Measurements from ENCODE around the gene MRPL55. TPM values are rescaled to one million over a fixed set of nuclear protein-coding genes. Genes with fewer than 3 reads are reported as not detected.
"Not testable (repeated sequence)": the region's sequence is repeated elsewhere in the genome, so short reads cannot be mapped to it uniquely, and the experiment has no call there.

MRPL55 gene
- total and polyA plus RNA-seq, 5 donors, result 51.6 to 103 (median 53.1) TPM

DNA sequence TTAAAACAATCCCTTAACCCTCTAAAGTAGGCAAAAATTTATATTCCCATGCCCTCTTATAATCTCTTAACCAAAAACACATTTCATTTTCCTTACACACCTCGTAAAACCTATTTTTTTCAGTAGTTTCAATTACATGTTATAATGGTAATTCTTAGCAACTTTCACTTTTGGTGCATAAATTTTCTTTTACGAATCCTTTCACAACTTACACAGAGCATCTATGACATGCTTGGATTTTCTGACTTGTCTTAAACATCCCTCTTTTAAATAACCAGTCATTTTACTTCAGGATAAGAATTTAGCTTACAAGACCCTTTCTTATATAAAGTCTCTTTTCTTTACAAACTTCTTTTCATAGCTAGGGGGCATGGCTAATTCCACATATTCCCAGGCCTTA is 8.9 kb upstream of the MRPL55 start:
- Histone ChIP-seq H3K27me3 (ENCODE audit: control insufficient read depth, insufficient read depth) (no peaks in the 10 kb centered on the region), H3K4me1 (ENCODE audit: control insufficient read depth, insufficient read depth, low read length) (no peaks in the 10 kb centered on the region), H3K4me3 (ENCODE audit: low read length) (no peak overlapping the region), H3K27ac (ENCODE audit: low read length) (no peak overlapping the region), H3K9me3 (ENCODE audit: control insufficient read depth, low read length) (no peaks in the 10 kb centered on the region)
- DNase-seq, result no peak
- ATAC-seq, result no peak
- intact Hi-C loops (cut with DNase I), result loop anchor here in 1 of 4 donors (5.0 kb wide), 1 partner anchor 284 kb away; no protein-coding TSS in a partner anchor
- WGBS, result 75% methylated on average over 2 of the region's 2 CpGs

DNA sequence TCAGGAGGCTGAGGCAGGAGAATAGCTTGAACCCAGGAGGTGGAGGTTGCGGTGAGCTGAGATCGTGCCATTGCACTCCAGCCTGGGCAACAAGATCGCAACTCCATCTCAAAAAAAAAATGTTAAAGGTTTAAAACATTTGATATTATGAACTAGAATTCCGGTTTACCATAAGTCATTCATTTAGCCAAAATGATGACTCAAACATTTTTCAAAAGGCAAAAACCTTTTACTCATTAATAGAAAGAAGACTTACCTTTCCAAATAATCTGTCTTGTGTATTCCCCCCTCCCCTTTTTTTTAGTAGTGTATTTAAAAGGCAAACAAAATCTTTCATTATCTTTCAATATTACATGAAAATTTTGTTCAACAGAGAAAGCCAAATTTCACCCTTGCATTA is 8.2 kb upstream of the MRPL55 start:
- WGBS, result 97% methylated on average over 4 of the region's 4 CpGs
- no peak overlapping the region for H3K4me3 ChIP-seq (ENCODE audit: low read length)
- no peaks in the 10 kb centered on the region for H3K4me1 ChIP-seq (ENCODE audit: control insufficient read depth, insufficient read depth, low read length)
- DNase-seq (no peak), ATAC-seq (no peak)
- intact Hi-C loops (cut with DNase I), result loop anchor here in 1 of 4 donors (5.0 kb wide), 1 partner anchor 285 kb away; no protein-coding TSS in a partner anchor
- H3K27ac ChIP-seq (ENCODE audit: low read length), result no peak overlapping the region
- no peaks in the 10 kb centered on the region for H3K27me3 ChIP-seq (ENCODE audit: control insufficient read depth, insufficient read depth)
- no peaks in the 10 kb centered on the region for H3K9me3 ChIP-seq (ENCODE audit: control insufficient read depth, low read length)

DNA sequence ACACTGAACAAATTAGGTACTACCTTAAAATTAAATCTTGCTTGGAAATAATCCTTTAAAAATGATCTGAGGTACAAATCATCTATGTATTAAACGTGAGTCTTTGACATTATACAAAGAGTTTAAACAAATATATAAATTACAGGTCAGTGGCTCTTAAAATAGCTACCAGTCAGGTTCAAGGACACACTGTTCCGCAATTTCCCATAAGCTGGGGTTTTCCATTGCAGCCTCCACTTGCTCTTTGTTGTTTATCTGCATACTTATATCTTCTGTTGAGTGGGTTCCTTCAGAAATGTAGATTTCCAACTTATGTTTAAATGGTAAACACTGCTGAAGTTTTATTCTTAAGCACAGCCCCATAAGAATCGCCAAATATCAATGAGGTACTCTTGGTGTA is 5.7 kb upstream of the MRPL55 start:
- Histone ChIP-seq H3K27ac (ENCODE audit: low read length) (no peak overlapping the region), H3K4me3 (ENCODE audit: low read length) (no peak overlapping the region), H3K4me1 (ENCODE audit: control insufficient read depth, insufficient read depth, low read length) (no peaks in the 10 kb centered on the region), H3K9me3 (ENCODE audit: control insufficient read depth, low read length) (no peaks in the 10 kb centered on the region), H3K27me3 (ENCODE audit: control insufficient read depth, insufficient read depth) (no peaks in the 10 kb centered on the region)
- ATAC-seq, result no peak
- intact Hi-C loops (cut with DNase I), result loop anchor here in 1 of 4 donors (5.0 kb wide), 1 partner anchor 287 kb away; no protein-coding TSS in a partner anchor
- 77% methylated on average over 3 of the region's 3 CpGs for WGBS
- no peak for DNase-seq

DNA sequence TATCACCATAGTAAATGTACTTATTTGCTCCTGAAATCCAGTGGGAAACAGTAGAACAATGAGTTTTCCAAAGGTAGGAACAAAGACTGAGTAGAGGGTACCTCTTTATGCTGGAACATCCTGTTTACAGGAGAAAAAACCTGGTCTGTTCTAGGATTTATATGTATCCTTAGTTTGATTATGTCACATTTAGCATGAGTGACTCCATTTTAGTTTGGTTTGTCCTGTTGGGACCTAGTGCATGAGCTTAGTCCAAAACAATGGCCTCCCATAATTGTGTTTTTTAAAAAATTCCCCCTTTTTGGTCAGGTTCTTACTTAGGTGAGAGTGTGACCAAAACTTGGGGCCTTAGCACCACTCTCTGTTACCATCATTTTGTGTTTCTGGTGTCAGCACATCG is 3.5 kb upstream of the MRPL55 start:
- DNase-seq, result no peak
- 83% methylated on average over 1 of the region's 1 CpG for WGBS

DNA sequence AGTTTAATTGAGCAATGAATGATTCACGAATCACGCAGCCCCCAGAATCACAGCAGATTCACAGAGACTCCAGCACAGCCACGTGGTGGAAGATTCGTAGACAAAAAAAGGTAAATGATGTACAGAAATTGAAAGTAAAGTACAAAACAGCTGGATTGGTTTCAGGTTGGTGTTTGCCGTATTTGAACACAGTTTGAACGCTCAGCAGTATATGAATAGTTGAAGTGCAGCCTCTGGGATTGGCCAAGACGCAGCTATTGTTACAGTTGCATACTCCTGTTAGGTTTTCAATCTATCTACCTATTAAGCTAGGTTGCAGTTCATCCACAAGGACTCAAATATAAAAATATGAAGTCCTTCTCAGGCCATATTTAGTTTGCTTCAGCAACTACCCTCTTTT is 3.1 kb upstream of the MRPL55 start:
- H3K27me3 ChIP-seq (ENCODE audit: control insufficient read depth, insufficient read depth), result no peaks in the 10 kb centered on the region
- H3K9me3 ChIP-seq (ENCODE audit: control insufficient read depth, low read length), result no peaks in the 10 kb centered on the region
- H3K4me1 ChIP-seq (ENCODE audit: control insufficient read depth, insufficient read depth, low read length), result peaks cover 3% of the 10 kb centered on the region
- 92% methylated on average over 7 of the region's 7 CpGs for WGBS
- H3K27ac ChIP-seq (ENCODE audit: low read length), result no peak overlapping the region
- DNase-seq, result no peak
- intact Hi-C loops (cut with DNase I), result no loop called here
- no peak overlapping the region for H3K4me3 ChIP-seq (ENCODE audit: low read length)
- ATAC-seq, result no peak

More for the DNA sequence above, 3.5 kb upstream of the MRPL55 start:
- Histone ChIP-seq H3K27ac (ENCODE audit: low read length) (no peak overlapping the region), H3K9me3 (ENCODE audit: control insufficient read depth, low read length) (no peaks in the 10 kb centered on the region), H3K4me3 (ENCODE audit: low read length) (no peak overlapping the region), H3K4me1 (ENCODE audit: control insufficient read depth, insufficient read depth, low read length) (peaks cover 3% of the 10 kb centered on the region), H3K27me3 (ENCODE audit: control insufficient read depth, insufficient read depth) (no peaks in the 10 kb centered on the region)
- no peak for ATAC-seq
- intact Hi-C loops (cut with DNase I), result no loop called here

DNA sequence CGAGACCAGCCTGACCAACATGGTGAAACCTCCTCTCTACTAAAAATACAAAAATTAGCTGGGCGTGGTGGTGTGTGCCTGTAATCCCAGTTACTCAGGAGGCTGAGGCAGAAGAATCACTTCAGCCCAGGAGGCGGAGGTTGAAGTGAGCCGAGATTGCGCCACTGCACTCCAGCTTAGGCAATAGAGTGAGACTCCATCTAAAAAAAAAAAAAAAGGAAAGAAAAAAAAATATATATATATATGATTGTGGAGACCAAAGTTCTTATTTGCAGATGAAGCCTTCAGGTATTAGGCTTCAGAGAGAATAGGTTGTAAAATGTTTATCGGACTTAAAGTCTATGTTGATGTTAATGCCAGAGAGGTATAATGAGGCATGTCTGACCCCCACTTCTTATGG is 2.2 kb upstream of the MRPL55 start:
- DNase-seq; H3K4me3 ChIP-seq (ENCODE audit: low read length); H3K27me3 ChIP-seq (ENCODE audit: control insufficient read depth, insufficient read depth); H3K9me3 ChIP-seq (ENCODE audit: control insufficient read depth, low read length); intact Hi-C loops (cut with DNase I); ATAC-seq; H3K4me1 ChIP-seq (ENCODE audit: control insufficient read depth, insufficient read depth, low read length); H3K27ac ChIP-seq (ENCODE audit: low read length): not testable (repeated sequence)
- WGBS, result 95% methylated on average over 6 of the region's 6 CpGs

DNA sequence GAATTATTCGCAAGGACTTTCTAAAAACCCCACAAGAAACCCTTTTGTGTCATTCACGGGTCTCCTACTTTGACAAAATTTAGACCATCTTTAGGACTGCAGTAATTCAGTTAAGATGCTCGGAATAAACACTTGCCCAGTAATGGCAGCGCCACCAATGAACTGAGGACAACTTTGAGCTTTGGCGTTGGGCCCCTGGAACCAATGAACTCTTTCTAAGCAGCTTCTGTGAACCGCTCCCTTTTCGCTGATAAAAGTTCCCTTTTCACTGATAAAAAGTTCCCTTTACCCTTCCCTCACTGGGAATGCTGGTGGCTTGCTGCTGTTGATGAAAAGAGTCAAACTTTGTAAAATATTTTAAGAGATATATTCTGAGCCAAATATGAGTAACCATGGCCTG is 1.5 kb upstream of the MRPL55 start:
- ATAC-seq (no peak), DNase-seq (peak in 1 of 3 donors; percentile 62)
- WGBS, result 82% methylated on average over 7 of the region's 7 CpGs
- no peak overlapping the region for H3K4me3 ChIP-seq (ENCODE audit: low read length)
- no peaks in the 10 kb centered on the region for H3K27me3 ChIP-seq (ENCODE audit: control insufficient read depth, insufficient read depth)
- H3K9me3 ChIP-seq (ENCODE audit: control insufficient read depth, low read length), result no peaks in the 10 kb centered on the region
- peaks cover 3% of the 10 kb centered on the region for H3K4me1 ChIP-seq (ENCODE audit: control insufficient read depth, insufficient read depth, low read length)
- intact Hi-C loops (cut with DNase I), result no loop called here
- H3K27ac ChIP-seq (ENCODE audit: low read length), result no peak overlapping the region

DNA sequence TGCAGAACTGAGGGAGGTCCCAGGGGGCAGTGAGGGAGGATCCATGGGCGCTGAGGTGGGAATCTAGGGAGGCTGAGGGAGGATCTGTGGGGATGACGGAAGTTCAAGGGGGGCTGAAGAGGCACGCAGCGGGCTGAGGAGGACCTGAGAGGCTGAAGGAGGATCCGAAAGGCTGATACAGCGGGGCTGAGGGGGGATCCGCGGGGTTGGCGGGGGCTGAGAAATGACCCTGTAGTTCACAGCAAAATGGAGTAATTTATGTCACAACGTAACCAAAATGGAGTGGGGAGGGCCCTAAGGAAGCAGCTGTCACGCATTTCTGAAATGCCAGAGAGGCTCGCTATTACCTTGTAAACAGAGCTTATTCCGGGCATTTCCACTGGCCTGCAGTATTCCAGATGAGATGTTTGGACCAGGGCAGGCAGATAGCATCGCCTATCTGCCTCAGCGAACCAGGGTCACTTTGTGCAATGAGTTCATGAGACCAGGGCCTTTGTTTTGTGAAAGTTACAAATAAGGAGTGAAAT is 926 bp upstream of the MRPL55 start:
- intact Hi-C loops (cut with DNase I), result no loop called here
- Histone ChIP-seq H3K9me3 (ENCODE audit: control insufficient read depth, low read length) (no peaks in the 10 kb centered on the region), H3K4me1 (ENCODE audit: control insufficient read depth, insufficient read depth, low read length) (peaks cover 3% of the 10 kb centered on the region), H3K4me3 (ENCODE audit: low read length) (peak overlapping the region; percentile 55), H3K27ac (ENCODE audit: low read length) (peak overlapping the region; percentile 20), H3K27me3 (ENCODE audit: control insufficient read depth, insufficient read depth) (no peaks in the 10 kb centered on the region)
- WGBS, result 37% methylated on average over 15 of the region's 15 CpGs
- ATAC-seq (peak in 1 of 2 donors; percentile 1), DNase-seq (peak in 2 of 3 donors; percentile 63 to 64)

DNA sequence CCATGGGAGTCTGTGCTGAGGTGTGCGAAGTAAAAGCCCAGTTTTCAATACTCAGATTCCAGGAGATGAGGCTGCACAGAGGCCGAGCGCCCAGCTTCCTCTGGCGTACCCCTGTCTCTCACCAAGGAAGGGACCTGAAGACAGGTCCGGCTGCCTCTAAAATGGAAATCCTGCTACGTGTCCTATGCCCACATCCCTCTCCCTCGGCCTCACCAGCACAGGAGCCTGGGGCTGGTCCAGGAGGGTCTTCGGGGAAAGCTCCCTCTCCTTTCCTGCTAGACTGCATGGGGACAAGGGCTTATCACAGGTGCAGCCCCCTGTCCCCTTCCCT is 392 bp downstream of the MRPL55 start:
- intact Hi-C loops (cut with DNase I), result no loop called here
- H3K9me3 ChIP-seq (ENCODE audit: control insufficient read depth, low read length), result no peaks in the 10 kb centered on the region
- no peak for ATAC-seq
- H3K4me1 ChIP-seq (ENCODE audit: control insufficient read depth, insufficient read depth, low read length), result peaks cover 4% of the 10 kb centered on the region
- WGBS, result 3% methylated on average over 8 of the region's 8 CpGs
- DNase-seq, result peak in 1 of 3 donors; percentile 45
- H3K27ac ChIP-seq (ENCODE audit: low read length), result peak overlapping the region; percentile 31
- peak overlapping the region; percentile 55 for H3K4me3 ChIP-seq (ENCODE audit: low read length)
- H3K27me3 ChIP-seq (ENCODE audit: control insufficient read depth, insufficient read depth), result no peaks in the 10 kb centered on the region

DNA sequence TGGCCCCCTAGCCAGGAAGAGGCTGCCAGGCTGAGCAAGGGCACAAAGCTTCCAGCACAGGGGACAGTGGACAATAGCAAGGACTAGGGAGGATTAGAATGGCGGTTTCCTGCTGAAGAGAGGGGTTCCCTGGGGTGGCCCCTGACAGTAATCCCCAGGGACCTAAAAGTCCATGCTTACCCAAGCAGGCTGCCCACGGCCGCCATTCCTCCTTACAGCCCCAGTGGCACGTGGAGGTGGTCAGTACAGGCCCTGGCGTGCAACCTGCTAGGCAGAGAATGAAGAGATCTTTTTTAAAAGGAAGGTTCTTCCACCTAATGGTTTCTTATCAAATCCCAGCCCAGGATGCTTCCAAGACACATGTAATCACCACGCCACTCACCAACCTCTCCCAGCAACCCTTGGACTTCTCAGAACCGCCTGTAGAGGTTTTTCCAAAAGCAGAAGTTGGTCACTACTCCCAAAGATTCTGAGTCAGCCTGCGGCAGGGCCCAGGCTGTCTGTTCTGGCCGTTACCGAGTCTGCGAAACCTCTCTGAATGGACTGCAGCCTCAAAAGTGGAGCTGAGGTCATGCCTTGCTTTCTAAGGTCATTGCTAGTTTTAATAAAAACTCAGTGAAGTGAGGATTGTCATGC is 926 bp downstream of the MRPL55 start:
- 75% methylated on average over 11 of the region's 11 CpGs for WGBS
- intact Hi-C loops (cut with DNase I), result no loop called here

DNA sequence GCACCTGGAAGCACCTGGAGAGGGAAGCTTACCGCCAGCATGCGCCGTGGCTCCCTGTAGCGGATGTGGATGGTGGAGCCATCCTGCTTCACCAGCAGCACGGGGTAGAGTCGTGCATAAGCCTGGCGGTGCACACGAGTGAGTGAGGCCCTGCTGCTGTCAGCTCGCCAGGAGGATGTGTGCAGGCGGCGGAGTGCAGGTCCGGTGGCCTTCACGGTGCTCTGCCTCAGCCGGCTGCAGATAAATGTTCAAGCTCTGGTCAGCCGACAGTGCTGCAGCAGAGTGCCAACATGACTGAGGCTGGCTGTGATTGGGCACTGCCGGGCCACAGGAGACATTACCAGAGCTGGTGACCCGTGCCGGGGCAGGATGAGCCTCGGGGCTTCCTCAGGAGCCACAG is 1.5 kb downstream of the MRPL55 start:
- DNase-seq, result peak in 2 of 3 donors; percentile 55 to 61
- WGBS, result 86% methylated on average over 19 of the region's 19 CpGs
- Histone ChIP-seq H3K27me3 (ENCODE audit: control insufficient read depth, insufficient read depth) (no peaks in the 10 kb centered on the region), H3K4me3 (ENCODE audit: low read length) (no peak overlapping the region), H3K27ac (ENCODE audit: low read length) (no peak overlapping the region), H3K9me3 (ENCODE audit: control insufficient read depth, low read length) (no peaks in the 10 kb centered on the region), H3K4me1 (ENCODE audit: control insufficient read depth, insufficient read depth, low read length) (peaks cover 5% of the 10 kb centered on the region)
- intact Hi-C loops (cut with DNase I), result no loop called here
- no peak for ATAC-seq

More for the DNA sequence above, 926 bp downstream of the MRPL55 start:
- ATAC-seq (no peak), DNase-seq (peak in 2 of 3 donors; percentile 50 to 60)
- Histone ChIP-seq H3K27me3 (ENCODE audit: control insufficient read depth, insufficient read depth) (no peaks in the 10 kb centered on the region), H3K4me3 (ENCODE audit: low read length) (peak overlapping the region; percentile 55), H3K9me3 (ENCODE audit: control insufficient read depth, low read length) (no peaks in the 10 kb centered on the region), H3K4me1 (ENCODE audit: control insufficient read depth, insufficient read depth, low read length) (peaks cover 5% of the 10 kb centered on the region), H3K27ac (ENCODE audit: low read length) (peak overlapping the region; percentile 31)

DNA sequence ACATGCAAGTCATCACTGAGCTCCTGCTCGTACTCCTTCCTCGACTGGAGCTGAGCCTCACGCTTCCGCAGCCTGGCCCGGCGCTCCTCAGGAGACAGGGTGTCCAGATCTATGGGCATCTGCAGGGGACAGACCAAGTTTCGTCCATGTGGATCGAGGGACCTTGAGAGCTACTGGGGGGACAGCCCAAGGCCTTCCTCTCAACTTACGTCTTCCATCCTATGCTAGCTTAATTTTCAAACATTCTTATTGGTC is 2.4 kb downstream of the MRPL55 start:
- Histone ChIP-seq H3K4me3 (ENCODE audit: low read length) (no peak overlapping the region), H3K9me3 (ENCODE audit: control insufficient read depth, low read length) (no peaks in the 10 kb centered on the region), H3K27ac (ENCODE audit: low read length) (no peak overlapping the region), H3K4me1 (ENCODE audit: control insufficient read depth, insufficient read depth, low read length) (peaks cover 5% of the 10 kb centered on the region), H3K27me3 (ENCODE audit: control insufficient read depth, insufficient read depth) (no peaks in the 10 kb centered on the region)
- WGBS, result 88% methylated on average over 9 of the region's 9 CpGs
- DNase-seq (no peak), ATAC-seq (no peak)
- intact Hi-C loops (cut with DNase I), result no loop called here

Data from right cardiac atrium (tissue), 5 donors.